GM12891 (cell line): Measurements from ENCODE around the gene PBX2. TPM values are rescaled to one million over a fixed set of nuclear protein-coding genes. Genes with fewer than 3 reads are reported as not detected.

Source experiments
- DNase-seq: peaks from one replicate; pipeline ENCODE4 v3.0.0; 2011; ENCODE audit warnings: low spot score; ENCODE audit not compliant: insufficient read length
- FAIRE-seq: peaks from 2 replicates; lab custom pipeline; 2011; peaks lifted over from hg19 to GRCh38; lab: Jason Lieb, UNC
- PAX5 ChIP-seq: IDR thresholded peaks from 2 replicates; pipeline ENCODE4 v1.6.1; 2011; ENCODE audit warnings: low read length, moderate library complexity, mild to moderate bottlenecking; ENCODE audit not compliant: insufficient read depth, severe bottlenecking
- POLR2A ChIP-seq: IDR thresholded peaks from 2 replicates; pipeline ENCODE4 v1.6.1; 2011; ENCODE audit warnings: low read depth, low read length, control low read depth
- POLR2AphosphoS5 ChIP-seq: IDR thresholded peaks from 2 replicates; pipeline ENCODE4 v1.6.1; 2011; ENCODE audit warnings: low read depth, low read length, control low read depth
- POU2F2 ChIP-seq: IDR thresholded peaks from 2 replicates; pipeline ENCODE4 v1.6.1; 2011; ENCODE audit warnings: low read depth, mild to moderate bottlenecking, control low read depth, low read length, moderate library complexity
- SPI1 ChIP-seq: IDR thresholded peaks from 2 replicates; pipeline ENCODE4 v1.6.1; 2011; ENCODE audit warnings: low read depth, low read length, control low read depth
- TAF1 ChIP-seq: IDR thresholded peaks from 2 replicates; pipeline ENCODE4 v1.6.1; 2011; ENCODE audit warnings: low read depth, low read length, control low read depth
- polyA plus RNA-seq: library from polyadenylated mRNA; unstranded; fragments of >200 nt; gene quantifications from one replicate; pipeline ENCODE4 v1.2.1, GENCODE V29; 2012; ENCODE audit warnings: low read depth, missing spikeins, inconsistent platforms; ENCODE audit not compliant: missing spikeins

PBX2 gene, protein sequence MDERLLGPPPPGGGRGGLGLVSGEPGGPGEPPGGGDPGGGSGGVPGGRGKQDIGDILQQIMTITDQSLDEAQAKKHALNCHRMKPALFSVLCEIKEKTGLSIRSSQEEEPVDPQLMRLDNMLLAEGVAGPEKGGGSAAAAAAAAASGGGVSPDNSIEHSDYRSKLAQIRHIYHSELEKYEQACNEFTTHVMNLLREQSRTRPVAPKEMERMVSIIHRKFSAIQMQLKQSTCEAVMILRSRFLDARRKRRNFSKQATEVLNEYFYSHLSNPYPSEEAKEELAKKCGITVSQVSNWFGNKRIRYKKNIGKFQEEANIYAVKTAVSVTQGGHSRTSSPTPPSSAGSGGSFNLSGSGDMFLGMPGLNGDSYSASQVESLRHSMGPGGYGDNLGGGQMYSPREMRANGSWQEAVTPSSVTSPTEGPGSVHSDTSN
- polyA plus RNA-seq, result 53.1 TPM

DNA sequence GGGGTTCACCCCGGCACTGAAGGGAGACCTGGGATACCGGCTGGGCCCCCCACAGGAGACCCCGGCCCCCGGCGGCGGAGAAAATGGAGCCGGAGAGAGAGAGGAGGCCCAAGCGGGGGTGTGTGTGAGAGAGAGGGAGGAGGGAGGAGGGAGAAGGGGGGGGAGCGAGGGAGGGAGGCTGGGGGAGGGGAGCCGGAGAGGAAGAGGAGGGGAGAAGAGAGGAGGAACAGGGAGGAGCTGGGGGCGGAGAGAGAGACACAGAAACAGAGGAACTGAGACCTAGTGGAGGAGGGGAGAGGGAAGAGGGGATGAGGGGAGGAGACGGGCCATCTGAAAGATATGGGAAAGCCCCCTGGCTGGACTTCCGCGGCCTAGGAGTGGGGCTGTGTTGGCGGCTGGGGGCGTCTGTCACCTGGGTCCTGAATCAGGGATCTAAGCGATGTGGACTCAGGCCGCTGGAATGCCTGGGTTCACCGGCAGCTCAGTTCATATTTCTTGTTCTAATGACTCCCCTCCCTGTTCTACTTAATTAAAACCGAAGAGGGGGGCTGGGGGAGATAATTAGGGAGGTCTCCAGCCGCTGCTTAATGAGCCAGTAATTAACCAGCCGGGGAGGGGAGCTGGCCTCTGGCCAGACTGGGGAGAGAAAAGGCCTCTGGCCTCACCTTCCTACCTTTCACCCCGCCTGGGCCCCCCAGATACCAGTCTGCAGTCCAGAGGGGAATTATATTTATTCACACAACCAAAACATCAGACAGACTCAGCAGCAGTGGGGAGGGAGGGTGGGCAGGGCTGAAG is at the start of gene PBX2:
Gene PBX2 (minus strand): TSS at position 149 of the 798 bp plus-strand sequence. CDS start 287 bp downstream, outside the sequence.
- TF ChIP-seq POLR2AphosphoS5, result peak; percentile 79; the same call in 1 of the 2 replicates
- TF ChIP-seq POLR2A, result peak; percentile 75
- TF ChIP-seq POU2F2, result peak; percentile 51; the same call in 1 of the 2 replicates
- TF ChIP-seq SPI1, result peak; percentile 95
- no peak for TF ChIP-seq PAX5
- peak; percentile 39; the same call in 1 of the 2 replicates for TF ChIP-seq TAF1
- FAIRE-seq, result peak; percentile 75
- DNase-seq, result peak; percentile 86

- FAIRE-seq, result no peak
- no peak for TF ChIP-seq TAF1
- no peak for DNase-seq
Measured at GRCh38 chr6:32239462-32239861, 49.5 kb upstream of the PBX2 start.

DNA sequence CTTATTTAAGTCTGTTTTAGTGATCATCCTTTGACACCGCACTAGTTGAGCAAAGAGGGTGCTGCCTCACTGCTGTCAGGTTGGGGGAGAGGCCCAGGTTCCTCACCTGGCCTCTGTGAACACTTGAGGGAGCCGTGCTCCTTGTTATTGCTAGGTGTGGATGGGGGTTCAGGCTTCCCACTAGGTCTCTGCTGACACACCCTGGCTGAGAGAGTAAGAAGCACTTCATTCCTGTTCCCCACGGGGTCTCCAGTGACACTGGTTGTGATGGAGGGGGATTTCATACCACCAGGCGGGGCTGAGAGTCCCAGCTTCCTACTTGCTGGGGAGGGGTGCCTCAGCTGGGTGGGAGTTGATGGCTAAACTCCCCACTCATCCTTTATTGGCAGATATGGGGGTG is 44.9 kb upstream of the PBX2 start:
- TF ChIP-seq POLR2A (no peak), POU2F2 (no peak), TAF1 (no peak)
- DNase-seq (no peak), FAIRE-seq (no peak)

DNA sequence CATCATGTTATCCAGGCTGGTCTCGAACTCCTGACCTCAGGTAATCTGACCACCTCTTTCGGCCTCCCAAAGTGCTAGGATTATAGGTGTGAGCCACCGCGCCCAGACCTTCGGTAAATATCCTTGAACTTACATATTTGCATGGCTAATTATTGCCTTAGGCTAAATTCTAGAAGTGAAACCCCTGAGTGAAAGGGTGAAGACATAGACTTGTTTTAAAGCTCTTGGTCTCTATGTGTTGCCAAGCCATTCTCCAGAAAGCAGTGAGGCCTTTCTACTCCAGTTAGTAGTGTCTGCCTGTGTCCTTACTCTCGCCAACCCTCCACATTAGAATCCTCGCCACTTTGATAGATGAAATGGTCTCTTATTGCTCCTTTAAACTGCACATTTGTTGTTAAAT is 36.4 kb upstream of the PBX2 start:
- peak; percentile 76 for TF ChIP-seq SPI1
- TF ChIP-seq POU2F2, result 0 out of 2 replicates have a peak, but pooled peaks have one; percentile 33
- no peak for TF ChIP-seq PAX5
- no peak for TF ChIP-seq TAF1
- DNase-seq (no peak), FAIRE-seq (peak; percentile 78)

DNA sequence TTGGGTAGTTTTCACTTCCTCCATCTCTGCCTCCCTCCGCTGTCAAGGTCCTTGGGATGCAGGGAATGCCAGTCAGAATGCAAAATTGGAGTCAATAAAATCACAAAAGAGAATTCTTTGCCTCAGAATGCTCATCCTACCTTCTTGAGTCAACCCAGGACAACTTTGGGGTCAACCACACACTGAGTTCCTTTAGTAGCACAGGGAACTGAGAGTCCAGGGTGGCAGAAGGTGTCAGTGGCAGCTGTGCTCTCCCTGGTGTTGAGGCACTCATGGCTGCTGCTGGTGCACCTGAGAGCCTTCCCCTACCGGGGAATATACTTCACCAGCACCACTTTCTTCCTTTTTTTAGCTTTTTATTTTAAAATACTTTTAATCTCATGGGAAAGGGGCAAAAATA is 34.7 kb upstream of the PBX2 start:
- no peak for DNase-seq
- FAIRE-seq, result peak; percentile 86
- TF ChIP-seq POLR2A (no peak), POLR2AphosphoS5 (no peak), PAX5 (no peak), SPI1 (peak; percentile 88)

- FAIRE-seq (peak; percentile 16), DNase-seq (no peak)
- TF ChIP-seq POLR2A (no peak), POU2F2 (no peak), PAX5 (no peak), POLR2AphosphoS5 (no peak), SPI1 (no peak), TAF1 (no peak)
Measured at GRCh38 chr6:32223258-32224235, 33.5 kb upstream of the PBX2 start, which contains the start of gene NOTCH4. Gene NOTCH4 (minus strand): TSS chr6:32224067. CDS start chr6:32223928, 139 bp downstream.

DNA sequence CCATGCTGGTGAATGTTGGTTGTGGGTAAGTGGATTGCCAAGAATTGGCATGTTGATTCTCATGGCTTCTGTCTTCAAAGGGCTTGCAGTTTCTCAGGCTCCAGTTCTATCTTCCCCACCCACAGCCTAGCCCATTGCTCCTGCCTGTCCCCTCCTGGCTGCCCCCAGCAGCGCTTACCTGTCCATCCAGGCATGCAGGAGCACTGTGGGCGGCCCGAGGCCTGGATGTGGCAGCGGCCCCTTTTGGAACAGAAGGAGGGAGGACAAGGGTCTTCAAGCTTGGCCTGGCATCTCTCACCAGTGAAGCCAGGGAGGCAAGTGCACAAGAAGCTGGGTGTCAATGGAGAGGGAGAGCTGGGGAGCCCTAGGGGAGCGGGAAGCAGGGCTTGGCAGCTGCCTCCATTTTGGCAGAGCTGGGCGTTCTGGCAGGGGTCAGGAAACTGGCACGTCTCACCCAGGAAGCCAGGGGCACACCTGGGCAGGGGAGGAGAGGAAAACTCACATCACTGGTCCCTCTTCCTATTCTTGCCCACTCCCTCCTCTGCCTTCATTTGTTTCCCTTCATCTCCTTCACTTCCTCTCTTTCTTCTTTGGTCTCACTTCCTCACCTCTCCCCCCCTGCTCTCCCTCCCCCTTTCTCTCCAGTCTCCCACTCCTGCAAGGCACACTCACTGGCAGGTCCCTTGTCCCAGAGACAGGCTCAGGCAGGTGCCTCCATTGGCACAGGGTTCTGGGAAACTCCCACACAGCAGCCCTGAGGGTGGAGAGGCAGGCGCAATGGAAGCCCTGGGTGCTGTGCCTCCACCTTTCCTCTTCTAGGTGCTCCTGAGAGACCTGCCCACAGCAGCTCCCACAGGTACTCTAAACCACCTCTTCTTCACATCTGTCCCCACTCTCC is 32.6 kb upstream of the PBX2 start:
- DNase-seq, result no peak
- no peak for FAIRE-seq
- TF ChIP-seq POLR2AphosphoS5 (no peak), SPI1 (peak; percentile 64), POU2F2 (no peak)

DNA sequence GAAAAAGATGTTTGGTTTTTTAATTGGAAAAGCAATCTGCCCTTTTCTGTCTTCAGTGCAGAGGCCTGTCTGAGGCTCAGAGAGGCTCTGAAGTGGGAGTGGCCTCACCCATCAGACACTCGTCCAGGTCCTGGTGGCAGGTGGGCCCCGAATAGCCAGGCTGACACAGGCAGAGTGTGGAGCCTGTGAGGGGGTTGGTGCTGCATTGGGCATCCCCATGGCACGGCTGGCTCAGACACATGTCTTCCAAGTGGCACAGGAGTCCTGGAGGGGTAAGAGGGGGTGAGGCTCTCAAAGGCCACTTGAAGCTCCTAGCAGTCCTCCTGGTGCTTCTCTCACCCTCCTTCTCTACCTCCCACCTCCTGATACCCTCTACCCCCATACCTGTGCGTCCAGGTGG is 30.0 kb upstream of the PBX2 start:
- no peak for FAIRE-seq
- TF ChIP-seq PAX5 (no peak), POLR2AphosphoS5 (no peak)
- DNase-seq, result no peak
